CD4-positive, alpha-beta T cell (primary cell): Measurements from ENCODE around the gene SGPP1. TPM values are rescaled to one million over a fixed set of nuclear protein-coding genes. Genes with fewer than 3 reads are reported as not detected.
A peak's percentile ranks its signal among the peaks of the same experiment; 100 is the strongest.

Experiments
- ATAC-seq: fragments of 200-7000 bp; cut with Tn5 transposase; one replicate; pipeline ENCODE4 v1.10.0; 2022; ENCODE audit warnings: mild to moderate bottlenecking; ENCODE audit not compliant: poor library complexity
- CTCF ChIA-PET: fragments of 350-600 bp; sonication (Branson Sonifier 250); formaldehyde crosslinking; loops from one replicate; lab custom pipeline; 2021; ENCODE audit warnings: antibody characterized with exemption, inconsistent platforms; lab: Charles Lee
- POLR2A ChIA-PET: fragments of 350-600 bp; sonication (Branson Sonifier 250); formaldehyde crosslinking; loops from one replicate; lab custom pipeline; 2021; ENCODE audit warnings: antibody characterized with exemption, inconsistent platforms; lab: Charles Lee
- DNase-seq, 14 experiments: peaks; one replicate each; pipeline ENCODE4 v3.0.0-alpha.2; 2013 to 2020; ENCODE audit warnings: mixed read lengths in 2 of 14
- H3K27ac ChIP-seq, 2 donors: one replicate each; pipeline versions ENCODE4 v1.5.1 to v1.7.0; 2013; ENCODE audit warnings: low read length in 2 of 2, low read depth in 1 of 2, mild to moderate bottlenecking in 1 of 2
- H3K27me3 ChIP-seq, 2 experiments: 1 replicate in 1 of 2; 2 replicates in 1 of 2; pipeline versions ENCODE4 v1.6.1 to v1.7.0; 2013; ENCODE audit warnings: low read length in 2 of 2, control low read depth in 1 of 2, mild to moderate bottlenecking in 1 of 2, moderate library complexity in 1 of 2; ENCODE audit not compliant: insufficient read depth in 2 of 2, control insufficient read depth in 1 of 2
- H3K36me3 ChIP-seq: one replicate; pipeline ENCODE4 v1.6.1; 2013; ENCODE audit warnings: low read length, control low read depth; ENCODE audit not compliant: insufficient read depth
- H3K4me1 ChIP-seq: one replicate; pipeline ENCODE4 v1.6.1; 2013; ENCODE audit warnings: low read length, control low read depth; ENCODE audit not compliant: insufficient read depth
- H3K4me3 ChIP-seq: one replicate; pipeline ENCODE4 v1.5.1; 2013; ENCODE audit warnings: mild to moderate bottlenecking, low read length, moderate library complexity
- H3K9me3 ChIP-seq, 2 experiments: 1 replicate in 1 of 2; 2 replicates in 1 of 2; pipeline versions ENCODE4 v1.6.1 to v1.7.0; 2013; ENCODE audit warnings: low read length in 2 of 2, mild to moderate bottlenecking in 2 of 2, control low read depth in 1 of 2, moderate library complexity in 1 of 2; ENCODE audit not compliant: control insufficient read depth in 1 of 2, insufficient read depth in 1 of 2
- H3K27ac Mint-ChIP-seq: one replicate; pipeline ENCODE4 v1.8.0; 2020; ENCODE audit warnings: mixed read lengths
- H3K27me3 Mint-ChIP-seq: one replicate; pipeline ENCODE4 v1.8.0; 2021; ENCODE audit warnings: mixed read lengths
- H3K36me3 Mint-ChIP-seq: one replicate; pipeline ENCODE4 v1.8.0; 2021; ENCODE audit warnings: low read depth, mixed read lengths
- H3K4me1 Mint-ChIP-seq: one replicate; pipeline ENCODE4 v1.8.0; 2021; ENCODE audit warnings: low read depth, mixed read lengths
- H3K4me3 Mint-ChIP-seq: one replicate; pipeline ENCODE4 v1.8.0; 2020; ENCODE audit warnings: mild to moderate bottlenecking, mixed read lengths
- H3K9me3 Mint-ChIP-seq: one replicate; pipeline ENCODE4 v1.8.0; 2020; ENCODE audit warnings: mixed read lengths
- CTCF ChIP-seq: fragments of 200-600 bp; IDR thresholded peaks from one replicate; pipeline ENCODE4 v1.8.0; 2022; ENCODE audit warnings: antibody characterized with exemption, mild to moderate bottlenecking
- intact Hi-C, 2 experiments: fragments of 100-400 bp; cut with DNase I in 1 of 2; cut with micrococcal nuclease in 1 of 2; formaldehyde crosslinking; loops; one replicate each; pipeline versions ENCODE4 v1.15.1 to v1.9.0; 2023 to 2025; cut with DNase I, micrococcal nuclease
- total RNA-seq, 174 experiments: library from RNA in 2 of 174; stranded (reverse) in 2 of 174; gene quantifications; one replicate each; pipeline ENCODE4 v1.2.3 and lab custom pipeline; 2021 to 2026

The SGPP1 gene
- total RNA-seq, 2 experiments from 2014 or later, result 16.6 to 16.8 TPM

DNA sequence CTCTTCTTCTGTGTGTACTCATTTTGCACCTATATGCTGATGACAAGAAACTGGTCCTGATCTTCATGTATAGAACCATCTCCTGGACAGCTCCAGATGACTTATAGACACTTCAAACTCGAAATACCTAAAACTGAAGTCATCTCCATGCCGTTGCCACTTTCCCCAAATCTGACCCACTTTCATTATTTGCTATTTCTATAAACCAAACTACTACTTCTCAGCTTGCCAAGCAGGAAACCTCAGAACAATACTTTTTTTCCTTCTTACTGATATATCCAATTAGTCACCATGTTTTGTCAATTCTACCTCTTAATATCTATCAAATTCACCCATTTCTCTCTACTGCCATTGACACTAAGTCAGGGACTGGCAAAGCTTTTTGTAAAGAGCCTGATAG is 14.8 kb downstream of the SGPP1 start:
- peak overlapping the region; percentile 6 for H3K27ac Mint-ChIP-seq
- peak overlapping the region; percentile 26 for H3K4me3 Mint-ChIP-seq
- DNase-seq (peak in 1 of 14 experiments; percentile 25), ATAC-seq (no peak)
- peaks cover 7% of the 10 kb centered on the region for H3K9me3 Mint-ChIP-seq
- H3K27me3 ChIP-seq, result no peaks in the 10 kb centered on the region
- ChIA-PET CTCF (interaction anchor here (1.7 kb wide), 1 partner anchor 107 kb away, joined by 4 read pairs; no protein-coding TSS in a partner anchor), POLR2A (interaction anchor here (0.7 to 1.4 kb wide), 2 partner anchors 11 to 13 kb away, joined by 4 to 5 read pairs; no protein-coding TSS in a partner anchor)
- no peak overlapping the region for H3K4me3 ChIP-seq
- H3K9me3 ChIP-seq, result peaks cover 11 to 16% of the 10 kb centered on the region in 2 experiments
- H3K27me3 Mint-ChIP-seq, result no peaks in the 10 kb centered on the region
- peaks cover 2% of the 10 kb centered on the region for H3K36me3 ChIP-seq
- no peak for TF ChIP-seq CTCF
- intact Hi-C loops, result no loop called here
- H3K4me1 ChIP-seq, result peaks cover 15% of the 10 kb centered on the region
- H3K4me1 Mint-ChIP-seq, result peaks cover 43% of the 10 kb centered on the region
- no peak overlapping the region for H3K27ac ChIP-seq
- peaks cover 38% of the 10 kb centered on the region for H3K36me3 Mint-ChIP-seq

GRCh38 chr14:63712123-63712522 is 15.7 kb downstream of the SGPP1 start:
- peaks cover 29% of the 10 kb centered on the region for H3K36me3 Mint-ChIP-seq
- peaks cover 42% of the 10 kb centered on the region for H3K4me1 Mint-ChIP-seq
- TF ChIP-seq CTCF, result no peak
- DNase-seq, result no peak
- no peak for ATAC-seq
- Histone ChIP-seq H3K4me3 (no peak overlapping the region), H3K4me1 (peaks cover 15% of the 10 kb centered on the region), H3K36me3 (peaks cover 2% of the 10 kb centered on the region), H3K9me3 (peaks cover 2 to 6% of the 10 kb centered on the region in 2 experiments), H3K27me3 (no peaks in the 10 kb centered on the region), H3K27ac (no peak overlapping the region)
- ChIA-PET POLR2A (interaction anchor here (0.7 to 3.6 kb wide), 2 partner anchors 11 to 70 kb away, joined by 4 to 22 read pairs; partner anchors contain the start of gene WDR89), CTCF (interaction anchor here (0.7 to 1.7 kb wide), 2 partner anchors 106 to 224 kb away, joined by 3 to 4 read pairs; no protein-coding TSS in a partner anchor)
- intact Hi-C loops, result no loop called here
- no peaks in the 10 kb centered on the region for H3K27me3 Mint-ChIP-seq
- H3K27ac Mint-ChIP-seq, result no peak overlapping the region
- H3K4me3 Mint-ChIP-seq, result no peak overlapping the region
- H3K9me3 Mint-ChIP-seq, result peaks cover 3% of the 10 kb centered on the region

DNA sequence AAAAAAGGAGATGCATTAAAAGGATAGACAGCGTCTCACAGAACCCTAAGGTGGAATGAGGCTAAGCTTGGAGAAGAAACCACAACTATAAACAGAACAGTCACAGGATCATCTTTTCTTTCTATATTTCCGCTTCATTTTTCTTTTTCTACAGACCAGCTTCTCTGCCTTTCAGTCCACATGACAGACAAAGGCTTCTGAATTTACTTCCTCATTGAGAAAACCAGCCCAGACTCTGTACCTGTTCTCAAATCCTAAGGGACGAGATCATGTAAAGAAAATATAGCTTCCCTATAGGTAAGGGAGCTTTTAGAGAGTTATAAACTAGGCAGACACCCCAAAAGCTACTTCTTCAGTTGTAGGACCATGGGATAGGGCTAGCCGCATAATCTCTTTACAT is 17.4 kb downstream of the SGPP1 start:
- peaks cover 18% of the 10 kb centered on the region for H3K36me3 Mint-ChIP-seq
- intact Hi-C loops, result no loop called here
- peak overlapping the region; percentile 31 for H3K27ac Mint-ChIP-seq
- Histone ChIP-seq H3K4me3 (no peak overlapping the region), H3K27ac (no peak overlapping the region), H3K4me1 (peaks cover 15% of the 10 kb centered on the region), H3K27me3 (no peaks in the 10 kb centered on the region), H3K36me3 (no peaks in the 10 kb centered on the region), H3K9me3 (no peaks in the 10 kb centered on the region)
- CTCF ChIA-PET, result interaction anchor here (0.6 to 1.7 kb wide), 3 partner anchors 9 to 593 kb away, joined by 3 to 4 read pairs (median 4); no protein-coding TSS in a partner anchor
- peak overlapping the region; percentile 8 for H3K4me3 Mint-ChIP-seq
- POLR2A ChIA-PET, result interaction anchor here (0.5 to 3.6 kb wide), 6 partner anchors 13 to 69 kb away, joined by 3 to 22 read pairs (median 4); partner anchors contain the start of gene WDR89
- no peaks in the 10 kb centered on the region for H3K27me3 Mint-ChIP-seq
- H3K4me1 Mint-ChIP-seq, result peaks cover 55% of the 10 kb centered on the region
- no peak for ATAC-seq
- DNase-seq, result no peak
- TF ChIP-seq CTCF, result no peak
- no peaks in the 10 kb centered on the region for H3K9me3 Mint-ChIP-seq
